ENCODE measurements around the gene MAPK7.

Gene MAPK7

GRCh38 chr17:19414396-19415280 is 36.3 kb downstream of the MAPK7 start:
- TF ChIP-seq, protein P1, sequence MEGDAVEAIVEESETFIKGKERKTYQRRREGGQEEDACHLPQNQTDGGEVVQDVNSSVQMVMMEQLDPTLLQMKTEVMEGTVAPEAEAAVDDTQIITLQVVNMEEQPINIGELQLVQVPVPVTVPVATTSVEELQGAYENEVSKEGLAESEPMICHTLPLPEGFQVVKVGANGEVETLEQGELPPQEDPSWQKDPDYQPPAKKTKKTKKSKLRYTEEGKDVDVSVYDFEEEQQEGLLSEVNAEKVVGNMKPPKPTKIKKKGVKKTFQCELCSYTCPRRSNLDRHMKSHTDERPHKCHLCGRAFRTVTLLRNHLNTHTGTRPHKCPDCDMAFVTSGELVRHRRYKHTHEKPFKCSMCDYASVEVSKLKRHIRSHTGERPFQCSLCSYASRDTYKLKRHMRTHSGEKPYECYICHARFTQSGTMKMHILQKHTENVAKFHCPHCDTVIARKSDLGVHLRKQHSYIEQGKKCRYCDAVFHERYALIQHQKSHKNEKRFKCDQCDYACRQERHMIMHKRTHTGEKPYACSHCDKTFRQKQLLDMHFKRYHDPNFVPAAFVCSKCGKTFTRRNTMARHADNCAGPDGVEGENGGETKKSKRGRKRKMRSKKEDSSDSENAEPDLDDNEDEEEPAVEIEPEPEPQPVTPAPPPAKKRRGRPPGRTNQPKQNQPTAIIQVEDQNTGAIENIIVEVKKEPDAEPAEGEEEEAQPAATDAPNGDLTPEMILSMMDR (conservative IDR thresholded peaks at IDR 0.05; ENCODE audit: low read depth, low read length), result no peak
- no peak for DNase-seq (ENCODE audit: low read depth)
- H3K4me3 ChIP-seq (ENCODE audit: low read length), result no peak overlapping the region

GRCh38 chr17:19415311-19415710 is 37.0 kb downstream of the MAPK7 start:
- TF ChIP-seq, protein P1 (conservative IDR thresholded peaks at IDR 0.05; ENCODE audit: low read depth, low read length), result no peak
- no peak overlapping the region for H3K4me3 ChIP-seq (ENCODE audit: low read length)
- no peak for DNase-seq (ENCODE audit: low read depth)

- H3K4me3 ChIP-seq (ENCODE audit: low read length), result no peak overlapping the region
- DNase-seq (ENCODE audit: low read depth), result no peak
- TF ChIP-seq, protein P1 (conservative IDR thresholded peaks at IDR 0.05; ENCODE audit: low read depth, low read length), result no peak
These were observed 37.8 kb downstream of the MAPK7 start for GRCh38 chr17:19415806-19416775.

- no peak overlapping the region for H3K4me3 ChIP-seq (ENCODE audit: low read length)
- TF ChIP-seq, protein P1 (conservative IDR thresholded peaks at IDR 0.05; ENCODE audit: low read depth, low read length), result no peak
- no peak for DNase-seq (ENCODE audit: low read depth)
These were observed 39.3 kb downstream of the MAPK7 start for GRCh38 chr17:19417611-19418010.

DNA sequence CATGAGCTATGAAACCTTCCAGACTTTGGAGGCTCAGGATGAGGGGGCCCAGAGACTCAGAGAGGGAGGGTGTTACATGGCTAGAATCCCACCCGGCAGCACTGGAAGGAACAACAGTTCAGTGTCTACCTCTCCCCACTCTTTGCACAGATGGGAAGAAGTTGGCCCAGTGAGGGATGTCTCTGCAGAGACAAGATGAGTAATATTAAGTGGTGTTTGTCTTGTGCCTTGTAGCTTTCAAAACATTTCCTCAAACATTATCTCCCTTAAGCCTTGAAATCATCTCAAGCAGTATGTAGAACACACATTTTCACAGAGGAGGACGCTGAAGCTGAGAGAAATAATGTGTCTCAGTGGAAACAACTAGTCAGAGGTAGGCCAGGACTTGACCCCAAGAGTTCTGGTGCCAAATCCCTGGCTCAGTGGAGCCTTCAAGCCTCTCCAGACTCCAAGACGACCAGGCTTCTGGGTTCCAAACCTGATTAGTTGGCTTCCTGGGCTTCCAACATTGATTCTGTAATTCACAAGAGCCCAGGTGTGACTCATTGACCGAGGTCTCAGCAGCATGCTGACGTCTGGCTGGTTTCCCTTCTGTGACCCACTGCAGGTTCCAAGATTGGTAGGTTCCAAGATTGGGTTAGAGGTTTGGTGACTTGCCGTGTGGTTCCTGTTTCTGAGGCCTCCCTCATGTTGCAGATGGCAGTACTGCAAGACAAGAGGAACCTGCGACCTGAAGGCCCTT is 40.1 kb downstream of the MAPK7 start:
- TF ChIP-seq, protein P1 (conservative IDR thresholded peaks at IDR 0.05; ENCODE audit: low read depth, low read length), result no peak
- no peak for DNase-seq (ENCODE audit: low read depth)
- no peak overlapping the region for H3K4me3 ChIP-seq (ENCODE audit: low read length)

GRCh38 chr17:19421219-19421618 is 42.9 kb downstream of the MAPK7 start:
- DNase-seq (ENCODE audit: low read depth), result no peak
- TF ChIP-seq, protein P1 (conservative IDR thresholded peaks at IDR 0.05; ENCODE audit: low read depth, low read length), result no peak
- H3K4me3 ChIP-seq (ENCODE audit: low read length), result no peak overlapping the region
